ENCODE results near the gene PUS7L. TPM values are rescaled to one million over a fixed set of nuclear protein-coding genes. Genes with fewer than 3 reads are reported as not detected.

Gene PUS7L
- total and polyA plus RNA-seq, 2 of the 13 experiments (the other 11 are each of a cell fraction or from before 2014, with no cell fraction given), result 6.5 to 37.6 TPM

DNA sequence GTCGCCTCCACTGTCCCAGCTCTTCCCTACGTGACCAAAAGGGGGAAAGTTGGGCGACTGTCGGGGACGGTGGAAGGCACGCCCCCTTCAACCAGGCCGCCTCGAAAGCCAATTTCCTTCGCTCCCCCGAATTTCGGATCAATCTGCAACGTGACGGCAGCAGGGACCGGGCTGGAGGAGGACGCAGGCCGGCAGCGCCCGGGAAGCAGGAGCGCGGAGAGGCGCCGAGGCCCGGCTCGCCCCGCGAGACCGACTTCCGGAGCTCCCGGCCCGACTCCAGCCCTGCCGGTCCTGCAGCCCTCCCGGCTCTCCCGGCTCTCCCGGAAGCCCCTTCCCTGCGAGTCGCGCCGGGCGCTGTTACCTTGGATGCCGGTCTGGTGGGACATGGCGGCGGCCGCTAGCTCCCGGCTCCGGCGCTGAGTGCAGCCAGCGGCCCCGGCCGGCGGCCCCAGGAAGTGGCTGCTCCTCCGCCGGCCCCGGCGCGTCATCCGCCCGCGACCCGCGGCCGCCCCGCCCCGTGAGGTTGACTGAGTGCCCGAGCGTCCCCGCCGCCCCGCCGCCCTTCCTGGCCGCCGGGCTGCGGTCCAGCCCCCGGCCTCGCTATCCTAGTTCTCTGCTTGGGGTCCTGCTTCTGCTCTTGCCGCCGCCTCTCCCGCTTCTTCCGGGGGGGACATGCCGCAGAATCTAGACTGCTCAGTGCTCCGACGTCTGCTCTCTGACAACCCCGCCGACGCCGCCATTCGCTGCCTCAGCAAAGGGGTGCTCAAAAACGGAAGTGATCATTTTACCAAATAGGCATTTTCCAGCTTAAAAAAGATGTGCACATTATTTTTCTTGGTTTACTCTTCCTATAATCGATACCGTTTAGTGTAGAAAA is 47.5 kb upstream of the PUS7L start, which contains the start of gene TWF1 (continued):
- TF ChIP-seq, protein P1, sequence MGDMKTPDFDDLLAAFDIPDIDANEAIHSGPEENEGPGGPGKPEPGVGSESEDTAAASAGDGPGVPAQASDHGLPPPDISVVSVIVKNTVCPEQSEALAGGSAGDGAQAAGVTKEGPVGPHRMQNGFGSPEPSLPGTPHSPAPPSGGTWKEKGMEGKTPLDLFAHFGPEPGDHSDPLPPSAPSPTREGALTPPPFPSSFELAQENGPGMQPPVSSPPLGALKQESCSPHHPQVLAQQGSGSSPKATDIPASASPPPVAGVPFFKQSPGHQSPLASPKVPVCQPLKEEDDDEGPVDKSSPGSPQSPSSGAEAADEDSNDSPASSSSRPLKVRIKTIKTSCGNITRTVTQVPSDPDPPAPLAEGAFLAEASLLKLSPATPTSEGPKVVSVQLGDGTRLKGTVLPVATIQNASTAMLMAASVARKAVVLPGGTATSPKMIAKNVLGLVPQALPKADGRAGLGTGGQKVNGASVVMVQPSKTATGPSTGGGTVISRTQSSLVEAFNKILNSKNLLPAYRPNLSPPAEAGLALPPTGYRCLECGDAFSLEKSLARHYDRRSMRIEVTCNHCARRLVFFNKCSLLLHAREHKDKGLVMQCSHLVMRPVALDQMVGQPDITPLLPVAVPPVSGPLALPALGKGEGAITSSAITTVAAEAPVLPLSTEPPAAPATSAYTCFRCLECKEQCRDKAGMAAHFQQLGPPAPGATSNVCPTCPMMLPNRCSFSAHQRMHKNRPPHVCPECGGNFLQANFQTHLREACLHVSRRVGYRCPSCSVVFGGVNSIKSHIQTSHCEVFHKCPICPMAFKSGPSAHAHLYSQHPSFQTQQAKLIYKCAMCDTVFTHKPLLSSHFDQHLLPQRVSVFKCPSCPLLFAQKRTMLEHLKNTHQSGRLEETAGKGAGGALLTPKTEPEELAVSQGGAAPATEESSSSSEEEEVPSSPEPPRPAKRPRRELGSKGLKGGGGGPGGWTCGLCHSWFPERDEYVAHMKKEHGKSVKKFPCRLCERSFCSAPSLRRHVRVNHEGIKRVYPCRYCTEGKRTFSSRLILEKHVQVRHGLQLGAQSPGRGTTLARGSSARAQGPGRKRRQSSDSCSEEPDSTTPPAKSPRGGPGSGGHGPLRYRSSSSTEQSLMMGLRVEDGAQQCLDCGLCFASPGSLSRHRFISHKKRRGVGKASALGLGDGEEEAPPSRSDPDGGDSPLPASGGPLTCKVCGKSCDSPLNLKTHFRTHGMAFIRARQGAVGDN (CRISPR knock-in tag; IDR thresholded peaks at IDR 0.05), result peak; percentile 77
- no peak for TF ChIP-seq ADNP (CRISPR knock-in tag; IDR thresholded peaks at IDR 0.05)
- no peak for TF ChIP-seq TERF1 (CRISPR knock-in tag; IDR thresholded peaks at IDR 0.05)
- no peak; the same call in 1 of the 2 replicates for TF ChIP-seq ZSCAN21 (CRISPR knock-in tag; IDR thresholded peaks at IDR 0.05; ENCODE audit: borderline replicate concordance)
- no peak for TF ChIP-seq ZNF781 (CRISPR knock-in tag; IDR thresholded peaks at IDR 0.05; ENCODE audit: borderline replicate concordance, not compliant biosample characterization)
- TF ChIP-seq ZSCAN5A (CRISPR knock-in tag; IDR thresholded peaks at IDR 0.05; ENCODE audit: borderline replicate concordance), result no peak
- no peak for TF ChIP-seq NR2F2 (IDR thresholded peaks at IDR 0.05; ENCODE audit: borderline replicate concordance, low read depth)
- no peak for TF ChIP-seq HMG20B (CRISPR knock-in tag; conservative IDR thresholded peaks at IDR 0.05)
- TF ChIP-seq NRL (CRISPR knock-in tag; IDR thresholded peaks at IDR 0.05; ENCODE audit: borderline replicate concordance), result no peak
- TF ChIP-seq REPIN1 (CRISPR knock-in tag; IDR thresholded peaks at IDR 0.05; ENCODE audit: borderline replicate concordance, low read depth), result no peak
- TF ChIP-seq ZNF792 (CRISPR knock-in tag; IDR thresholded peaks at IDR 0.05), result no peak
- TF ChIP-seq SP1 (IDR thresholded peaks at IDR 0.05), result no peak
- TF ChIP-seq SP1 (CRISPR knock-in tag; IDR thresholded peaks at IDR 0.05), result peak; percentile 80
- no peak for TF ChIP-seq POLR2AphosphoS2 (IDR thresholded peaks at IDR 0.05; ENCODE audit: low read depth, low read length)
- no peak for TF ChIP-seq NFYC (CRISPR knock-in tag; IDR thresholded peaks at IDR 0.05)
- TF ChIP-seq, protein P2, sequence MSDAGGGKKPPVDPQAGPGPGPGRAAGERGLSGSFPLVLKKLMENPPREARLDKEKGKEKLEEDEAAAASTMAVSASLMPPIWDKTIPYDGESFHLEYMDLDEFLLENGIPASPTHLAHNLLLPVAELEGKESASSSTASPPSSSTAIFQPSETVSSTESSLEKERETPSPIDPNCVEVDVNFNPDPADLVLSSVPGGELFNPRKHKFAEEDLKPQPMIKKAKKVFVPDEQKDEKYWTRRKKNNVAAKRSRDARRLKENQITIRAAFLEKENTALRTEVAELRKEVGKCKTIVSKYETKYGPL (CRISPR knock-in tag; IDR thresholded peaks at IDR 0.05), result no peak
- TF ChIP-seq HBP1 (CRISPR knock-in tag; IDR thresholded peaks at IDR 0.05; ENCODE audit: low read depth), result 0 out of 2 replicates have a peak, but pooled peaks have one; percentile 35
- TF ChIP-seq HOXA3 (CRISPR knock-in tag; IDR thresholded peaks at IDR 0.05), result peak; percentile 81
- TF ChIP-seq POGZ (CRISPR knock-in tag; IDR thresholded peaks at IDR 0.05), result no peak
- peak; percentile 91 for TF ChIP-seq ASH2L (IDR thresholded peaks at IDR 0.05; ENCODE audit: insufficient read length, low read depth, low read length)

All from HepG2 (cell line).